GM21381 (cell line): ENCODE measurements around the gene DNAH3.
"Not testable (repeated sequence)": the region's sequence is repeated elsewhere in the genome, so short reads cannot be mapped to it uniquely, and the experiment has no call there.

Experiments used
- ATAC-seq: cut with Tn5 transposase; IDR thresholded peaks from one replicate; pipeline ENCODE4 v1.9.1; 2021; ENCODE audit warnings: mild to moderate bottlenecking, moderate library complexity; ENCODE audit not compliant: unreplicated experiment

DNAH3 gene

GRCh38 chr16:21150375-21151001 lies at the start of gene DNAH3:
DNAH3 (minus strand) TSS chr16:21150846; CDS start chr16:21150319, 527 bp downstream.
- ATAC-seq = no peak

DNA sequence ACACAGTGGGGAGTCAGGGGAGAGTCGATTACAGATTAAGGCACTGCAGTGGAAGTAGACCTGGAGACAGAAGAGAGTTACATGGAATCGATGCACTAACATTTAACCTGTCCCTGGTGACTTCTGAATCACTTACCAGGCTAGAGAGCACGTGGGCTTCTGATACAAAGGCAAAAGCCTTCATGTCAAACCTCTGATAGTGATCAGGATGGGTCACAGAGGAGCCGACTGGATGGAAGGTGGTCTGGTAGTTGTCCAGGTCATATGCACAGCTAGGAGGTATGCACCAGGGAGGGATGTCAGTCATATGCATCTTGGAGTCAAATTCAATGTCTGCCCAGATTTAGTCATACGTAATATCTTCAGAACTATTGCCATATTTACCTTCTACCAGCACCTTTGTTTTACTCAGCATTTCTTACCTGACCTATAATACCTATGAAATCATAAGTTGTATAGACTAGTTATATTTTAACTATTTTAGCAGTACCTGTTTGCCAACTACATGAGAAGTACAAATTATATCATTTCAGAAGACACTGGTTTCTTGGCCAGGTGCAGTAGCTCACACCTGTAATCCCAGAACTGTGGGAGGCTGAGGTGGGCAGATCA lies 49.1 kb upstream of the DNAH3 start:
- ATAC-seq = no peak

GRCh38 chr16:21197621-21198020 lies 47.0 kb upstream of the DNAH3 start:
- ATAC-seq = no peak

DNA sequence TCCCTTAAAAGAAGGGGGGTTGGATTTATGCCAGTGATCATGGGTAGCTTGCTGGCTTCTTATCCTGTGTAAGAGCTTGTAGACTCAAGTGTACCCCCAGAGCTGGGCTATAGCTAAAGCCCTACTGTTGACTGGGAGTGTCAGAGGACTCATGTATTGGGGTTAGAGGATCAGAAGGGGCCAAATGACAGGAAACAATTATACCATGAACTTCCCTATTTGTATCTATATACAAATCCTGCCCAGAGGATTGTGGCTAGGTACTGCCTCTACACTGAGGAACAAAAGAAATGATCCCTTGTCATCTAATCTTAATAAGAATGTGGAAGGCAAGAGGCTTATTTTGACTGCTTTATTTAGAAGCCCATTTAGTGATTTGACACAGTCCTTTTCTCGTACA lies 46.5 kb upstream of the DNAH3 start:
- no peak for ATAC-seq

DNA sequence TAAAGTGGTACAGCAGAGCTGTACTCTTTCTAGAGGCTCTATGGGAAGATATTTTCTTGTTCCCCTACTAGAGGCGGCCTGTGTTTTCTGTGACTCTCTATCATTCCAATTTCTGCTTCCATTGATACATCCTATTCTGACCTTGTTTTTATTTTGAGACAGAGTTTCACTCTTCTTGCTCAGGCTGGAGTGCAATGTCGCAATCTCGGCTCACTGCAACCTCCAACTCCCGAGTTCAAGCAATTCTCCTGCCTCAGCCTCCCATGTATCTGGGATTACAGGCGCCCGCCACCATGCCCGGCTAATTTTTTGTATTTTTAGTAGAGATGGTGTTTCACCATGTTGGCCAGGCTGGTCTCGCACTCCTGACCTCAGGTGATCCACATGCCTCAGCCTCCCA lies 44.7 kb upstream of the DNAH3 start:
- ATAC-seq = not testable (repeated sequence)

- no peak for ATAC-seq
Measured at GRCh38 chr16:21194771-21195301, 44.2 kb upstream of the DNAH3 start.

DNA sequence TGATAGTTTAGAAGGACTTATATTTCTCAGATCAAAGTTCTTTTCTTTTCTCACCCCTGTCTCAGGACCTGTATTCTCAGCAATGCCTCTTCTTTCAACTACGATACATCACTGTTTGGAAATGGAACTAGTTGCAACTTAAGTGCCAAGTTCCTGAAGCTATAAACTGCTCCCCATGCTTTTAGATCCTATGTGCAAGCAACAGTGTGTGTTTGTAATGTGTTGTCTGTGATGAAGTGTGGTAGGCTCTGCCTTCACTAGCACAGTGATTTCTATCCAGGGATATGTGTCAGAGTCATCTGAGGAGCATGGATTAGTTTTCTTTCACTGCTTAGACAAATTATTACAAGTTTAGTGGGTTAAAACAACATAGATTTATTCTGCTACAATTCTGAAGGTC lies 42.3 kb upstream of the DNAH3 start:
- ATAC-seq = no peak

DNA sequence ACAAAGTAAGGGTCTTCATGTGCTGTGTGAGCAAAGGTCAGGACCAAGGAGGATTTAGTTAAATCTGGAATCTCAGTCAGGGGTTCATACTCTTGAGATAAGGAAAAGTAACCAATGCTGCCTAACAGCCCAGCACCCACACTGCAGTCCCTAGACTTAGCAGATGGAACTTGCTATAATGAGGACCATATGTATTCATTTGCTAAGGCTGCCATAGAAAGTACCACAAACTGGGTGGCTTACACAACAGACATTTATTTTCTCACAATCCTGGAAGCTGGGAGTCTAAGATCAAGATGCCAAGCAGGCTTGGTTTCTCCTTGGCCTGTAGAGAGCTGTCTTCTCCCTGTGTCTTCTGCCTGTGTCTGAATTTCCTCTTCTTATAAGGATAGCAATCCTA lies 40.0 kb upstream of the DNAH3 start:
- ATAC-seq = no peak

DNA sequence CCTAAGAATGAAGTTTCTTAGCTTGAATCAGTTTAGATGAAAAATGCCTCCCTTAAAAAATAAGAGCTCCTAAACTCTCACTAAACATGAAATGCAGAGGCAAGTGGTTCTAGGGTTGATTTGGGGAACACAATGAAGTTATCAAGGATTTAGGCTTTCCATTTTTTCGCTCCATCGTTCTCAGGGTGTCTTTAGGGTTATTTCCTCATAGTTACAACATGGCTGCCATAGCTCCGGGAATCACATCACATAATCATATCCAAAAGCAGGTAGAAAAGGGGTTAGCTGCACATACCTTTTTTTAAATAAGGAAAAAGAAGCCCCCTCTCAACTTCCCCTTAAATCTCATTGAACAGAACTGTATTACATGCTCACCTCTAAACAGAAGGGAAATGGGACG lies 39.4 kb upstream of the DNAH3 start:
- ATAC-seq = no peak

GRCh38 chr16:21189311-21189710 lies 38.7 kb upstream of the DNAH3 start:
- no peak for ATAC-seq

GRCh38 chr16:21186326-21186691 lies 35.7 kb upstream of the DNAH3 start:
- ATAC-seq = no peak

DNA sequence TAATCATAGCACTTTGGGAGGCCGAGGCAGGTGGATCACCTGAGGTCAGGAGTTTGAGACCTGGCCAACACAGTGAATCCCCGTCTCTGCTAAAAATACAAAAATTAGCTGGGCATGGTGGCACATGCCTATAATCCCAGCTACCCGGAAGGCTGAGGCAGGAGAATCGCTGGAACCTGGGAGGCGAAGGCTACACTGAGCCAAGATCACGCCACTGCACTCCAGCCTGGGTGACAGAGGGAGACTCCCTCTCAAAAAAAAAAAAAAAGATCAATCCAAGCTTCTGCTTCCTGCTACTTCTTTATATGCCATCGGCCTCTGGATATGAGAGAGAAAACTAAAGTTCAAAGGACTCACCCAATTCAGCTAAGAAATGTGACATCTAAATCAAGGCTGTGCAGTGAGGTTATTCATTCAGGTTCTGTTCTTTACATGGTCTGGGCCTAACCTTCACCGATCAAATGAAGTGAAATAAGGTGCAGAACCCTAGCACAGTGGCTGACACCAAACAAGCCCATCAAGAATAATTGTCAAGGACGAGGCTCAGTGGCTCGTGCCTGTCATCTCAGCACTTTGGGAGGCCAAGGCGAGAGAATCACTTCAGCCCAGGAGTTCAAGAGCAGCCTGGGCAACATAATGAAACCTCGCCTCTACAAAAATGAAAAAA lies 35.1 kb upstream of the DNAH3 start:
- no peak for ATAC-seq

DNA sequence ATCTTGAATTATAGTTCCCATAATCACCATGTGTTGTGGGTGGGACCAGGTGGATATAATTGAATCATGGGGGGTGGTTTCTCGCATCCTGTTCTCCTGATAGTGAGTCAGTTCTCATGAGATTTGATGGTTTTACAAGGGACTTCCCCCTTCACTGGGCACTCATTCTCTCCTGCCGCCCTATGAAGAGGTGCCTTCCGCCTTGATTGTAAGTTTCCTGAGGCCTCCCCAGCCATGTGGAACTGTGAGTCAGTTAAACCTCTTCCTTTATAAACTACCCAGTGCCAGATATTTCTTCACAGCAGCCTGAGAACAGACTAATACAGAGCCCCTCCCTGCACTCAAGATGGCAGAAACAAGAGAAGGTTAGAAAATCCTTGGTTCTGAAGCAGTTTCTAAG lies 34.2 kb upstream of the DNAH3 start:
- no peak for ATAC-seq

- ATAC-seq = no peak
Measured at GRCh38 chr16:21183995-21184394, 33.3 kb upstream of the DNAH3 start.

- ATAC-seq = no peak
Measured at GRCh38 chr16:21179983-21180365, 29.3 kb upstream of the DNAH3 start.

GRCh38 chr16:21179126-21179982 lies 28.7 kb upstream of the DNAH3 start:
- no peak for ATAC-seq

DNA sequence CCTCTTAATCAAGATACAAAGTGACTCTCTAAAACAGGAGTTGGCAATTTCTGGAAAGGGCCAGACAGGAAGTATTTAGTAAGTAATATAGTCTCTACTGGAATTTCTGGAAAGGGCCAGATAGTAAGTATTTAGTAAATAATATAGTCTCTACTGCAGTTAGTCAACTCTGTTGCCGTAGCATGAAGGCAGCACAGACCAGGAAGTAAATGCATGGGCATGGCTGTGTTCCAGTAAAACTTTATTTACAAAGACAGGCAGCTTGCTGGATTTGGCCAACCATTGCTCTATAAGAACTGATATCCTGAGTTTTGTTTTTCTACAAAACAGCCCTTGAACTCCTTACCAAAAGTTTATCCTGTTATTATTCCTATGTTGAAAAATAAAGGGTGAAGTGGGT lies 24.8 kb upstream of the DNAH3 start:
- ATAC-seq = no peak

DNA sequence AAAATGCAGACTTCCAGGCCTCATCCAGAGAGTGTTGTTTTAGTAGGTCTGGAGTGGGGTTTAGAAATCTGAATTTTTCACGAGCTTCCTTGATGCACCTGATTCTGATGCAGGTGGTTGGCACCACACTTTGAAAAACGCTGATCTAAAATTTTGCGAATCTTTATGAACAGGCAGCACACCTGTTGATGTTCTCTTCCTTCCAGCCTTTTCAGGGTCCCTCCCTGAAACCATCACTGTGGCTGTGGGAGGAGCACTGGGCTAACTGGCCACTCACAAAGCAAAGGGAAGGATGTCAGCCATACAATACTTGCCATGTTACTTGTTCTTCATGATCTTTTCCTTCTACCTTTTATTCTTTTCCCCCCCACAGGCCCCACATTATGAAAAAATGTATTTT lies 22.0 kb upstream of the DNAH3 start:
- no peak for ATAC-seq

DNA sequence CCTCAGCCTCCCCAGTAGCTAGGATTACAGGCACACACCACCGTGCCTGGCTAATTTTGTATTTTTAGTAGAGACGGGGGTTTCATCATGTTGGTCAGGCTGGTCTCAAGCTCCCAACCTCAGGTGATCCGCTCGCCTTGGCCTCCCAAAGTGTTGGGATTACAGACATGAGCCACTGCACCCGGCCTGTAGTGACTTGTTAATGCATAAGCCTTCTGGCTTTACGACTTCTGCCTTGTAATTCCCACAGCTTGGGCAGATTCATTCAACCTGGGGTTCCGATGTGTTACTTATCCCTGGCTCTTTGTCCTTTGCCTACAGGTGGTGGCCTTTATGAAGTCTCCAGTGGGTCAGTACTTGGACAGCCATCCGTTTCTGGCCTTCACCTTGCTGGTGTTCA lies 19.5 kb upstream of the DNAH3 start:
- ATAC-seq = not testable (repeated sequence)

DNA sequence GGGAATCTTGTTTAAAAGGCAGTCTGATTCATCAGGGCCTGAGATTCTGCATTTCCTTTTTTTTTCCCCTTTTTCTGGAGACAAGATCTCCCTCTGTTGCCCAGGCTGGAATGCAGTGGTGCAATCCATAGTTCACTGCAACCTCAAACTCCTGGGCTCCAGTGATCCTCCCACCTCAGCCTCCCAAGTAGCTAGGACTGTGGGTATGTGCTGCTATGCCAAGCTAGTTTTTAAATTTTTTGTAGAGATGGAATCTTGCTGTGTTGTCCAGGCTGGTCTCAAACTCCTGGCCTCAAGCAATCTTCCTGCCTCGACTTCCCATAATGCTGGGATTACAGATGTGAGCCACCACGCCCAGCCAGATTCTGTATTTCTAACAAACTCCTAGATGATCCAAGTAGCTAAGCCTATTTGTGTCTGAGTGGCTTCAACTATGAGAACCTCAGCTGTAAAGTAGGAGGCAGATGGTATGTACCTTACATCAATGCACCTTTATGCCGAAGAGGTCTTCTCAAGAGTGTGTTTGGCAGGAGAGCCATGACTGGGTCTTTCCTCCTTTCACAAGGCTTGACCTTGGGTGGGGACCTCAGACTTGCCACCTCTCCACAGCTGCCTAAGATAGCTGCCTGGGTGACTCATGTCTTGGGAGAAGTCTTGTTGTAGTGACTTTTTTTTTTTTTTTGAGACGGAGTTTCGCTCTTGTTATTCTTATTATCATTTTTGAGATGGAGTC lies 18.8 kb upstream of the DNAH3 start:
- ATAC-seq = no peak
